ENCODE measurements around the gene MPV17L2.

DNA sequence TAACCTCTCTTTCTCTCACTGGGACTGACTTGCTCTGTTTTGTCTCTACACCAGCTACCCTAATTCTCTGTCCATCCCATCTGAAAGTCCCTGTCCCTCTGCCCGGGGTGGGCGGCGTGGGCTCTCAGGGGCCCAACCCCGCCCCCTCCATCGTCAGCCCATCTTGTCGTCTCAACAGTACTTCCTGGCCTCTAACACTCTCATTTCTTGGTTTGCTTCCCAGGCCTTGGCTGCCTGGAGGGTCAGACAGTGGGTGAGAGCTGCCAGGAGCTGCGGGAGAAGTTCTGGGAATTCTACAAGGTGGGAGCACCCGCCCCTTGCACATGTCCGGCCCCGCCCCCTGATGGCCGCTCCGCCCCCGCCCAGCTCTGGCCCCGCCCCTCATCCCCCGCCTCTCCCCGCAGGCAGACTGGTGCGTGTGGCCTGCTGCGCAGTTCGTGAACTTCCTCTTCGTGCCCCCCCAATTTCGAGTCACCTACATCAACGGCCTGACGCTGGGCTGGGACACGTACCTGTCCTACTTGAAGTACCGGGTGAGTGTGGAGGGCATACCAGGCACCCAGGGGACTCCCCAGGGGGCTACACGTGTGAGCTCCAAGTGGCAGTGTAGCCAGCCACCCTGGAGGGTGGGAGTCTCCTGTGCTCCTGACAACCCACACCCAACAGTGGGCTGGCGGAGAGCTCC lies 1.7 kb downstream of the MPV17L2 start:
- TF ChIP-seq, protein P1, sequence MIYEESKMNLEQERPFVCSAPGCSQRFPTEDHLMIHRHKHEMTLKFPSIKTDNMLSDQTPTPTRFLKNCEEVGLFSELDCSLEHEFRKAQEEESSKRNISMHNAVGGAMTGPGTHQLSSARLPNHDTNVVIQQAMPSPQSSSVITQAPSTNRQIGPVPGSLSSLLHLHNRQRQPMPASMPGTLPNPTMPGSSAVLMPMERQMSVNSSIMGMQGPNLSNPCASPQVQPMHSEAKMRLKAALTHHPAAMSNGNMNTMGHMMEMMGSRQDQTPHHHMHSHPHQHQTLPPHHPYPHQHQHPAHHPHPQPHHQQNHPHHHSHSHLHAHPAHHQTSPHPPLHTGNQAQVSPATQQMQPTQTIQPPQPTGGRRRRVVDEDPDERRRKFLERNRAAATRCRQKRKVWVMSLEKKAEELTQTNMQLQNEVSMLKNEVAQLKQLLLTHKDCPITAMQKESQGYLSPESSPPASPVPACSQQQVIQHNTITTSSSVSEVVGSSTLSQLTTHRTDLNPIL (CRISPR knock-in tag; IDR thresholded peaks at IDR 0.05; ENCODE audit: low read depth), result no peak
- TF ChIP-seq CSDC2 (CRISPR knock-in tag; IDR thresholded peaks at IDR 0.05), result no peak
- TF ChIP-seq, protein P2, sequence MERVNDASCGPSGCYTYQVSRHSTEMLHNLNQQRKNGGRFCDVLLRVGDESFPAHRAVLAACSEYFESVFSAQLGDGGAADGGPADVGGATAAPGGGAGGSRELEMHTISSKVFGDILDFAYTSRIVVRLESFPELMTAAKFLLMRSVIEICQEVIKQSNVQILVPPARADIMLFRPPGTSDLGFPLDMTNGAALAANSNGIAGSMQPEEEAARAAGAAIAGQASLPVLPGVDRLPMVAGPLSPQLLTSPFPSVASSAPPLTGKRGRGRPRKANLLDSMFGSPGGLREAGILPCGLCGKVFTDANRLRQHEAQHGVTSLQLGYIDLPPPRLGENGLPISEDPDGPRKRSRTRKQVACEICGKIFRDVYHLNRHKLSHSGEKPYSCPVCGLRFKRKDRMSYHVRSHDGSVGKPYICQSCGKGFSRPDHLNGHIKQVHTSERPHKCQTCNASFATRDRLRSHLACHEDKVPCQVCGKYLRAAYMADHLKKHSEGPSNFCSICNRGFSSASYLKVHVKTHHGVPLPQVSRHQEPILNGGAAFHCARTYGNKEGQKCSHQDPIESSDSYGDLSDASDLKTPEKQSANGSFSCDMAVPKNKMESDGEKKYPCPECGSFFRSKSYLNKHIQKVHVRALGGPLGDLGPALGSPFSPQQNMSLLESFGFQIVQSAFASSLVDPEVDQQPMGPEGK (CRISPR knock-in tag; IDR thresholded peaks at IDR 0.05; ENCODE audit: borderline replicate concordance), result no peak
- TF ChIP-seq ZNF70 (CRISPR knock-in tag; IDR thresholded peaks at IDR 0.05), result no peak
- no peak for TF ChIP-seq OSR1 (CRISPR knock-in tag; IDR thresholded peaks at IDR 0.05)
